ENCODE data around the gene ERCC6L.

Gene ERCC6L

GRCh38 chrX:72238721-72239475 is at the start of gene ERCC6L:
Gene ERCC6L (minus strand): TSS chrX:72239027. CDS start chrX:72238911, 116 bp downstream.
- peak; percentile 68 for DNase-seq

GRCh38 chrX:72282302-72282701 is 43.5 kb upstream of the ERCC6L start:
- DNase-seq = no peak

DNA sequence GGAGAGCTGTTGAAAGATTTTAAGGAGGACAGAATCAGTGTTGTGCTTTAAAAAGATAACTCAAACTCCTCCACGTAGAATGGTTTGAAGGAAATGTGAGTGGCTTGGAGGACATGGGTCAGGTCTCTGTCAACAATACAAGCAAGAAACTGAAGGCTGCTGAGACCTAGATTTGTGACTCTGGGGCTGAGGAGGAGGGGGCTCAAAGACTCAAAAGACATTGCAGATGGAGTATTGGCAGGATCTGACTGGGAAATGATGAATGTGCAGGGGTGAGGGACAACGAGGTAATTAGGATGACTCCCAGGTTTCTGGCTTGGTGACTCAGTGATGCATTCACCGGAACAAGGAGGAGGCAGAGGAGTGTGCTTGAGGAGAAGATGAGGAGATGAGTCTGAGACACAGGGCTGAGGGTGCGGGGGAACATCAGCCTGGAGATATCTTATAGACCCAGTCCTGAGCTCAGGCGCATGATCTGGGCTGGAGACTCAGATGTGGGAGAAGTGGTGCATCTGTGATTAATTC is 41.6 kb upstream of the ERCC6L start:
- no peak for DNase-seq

DNA sequence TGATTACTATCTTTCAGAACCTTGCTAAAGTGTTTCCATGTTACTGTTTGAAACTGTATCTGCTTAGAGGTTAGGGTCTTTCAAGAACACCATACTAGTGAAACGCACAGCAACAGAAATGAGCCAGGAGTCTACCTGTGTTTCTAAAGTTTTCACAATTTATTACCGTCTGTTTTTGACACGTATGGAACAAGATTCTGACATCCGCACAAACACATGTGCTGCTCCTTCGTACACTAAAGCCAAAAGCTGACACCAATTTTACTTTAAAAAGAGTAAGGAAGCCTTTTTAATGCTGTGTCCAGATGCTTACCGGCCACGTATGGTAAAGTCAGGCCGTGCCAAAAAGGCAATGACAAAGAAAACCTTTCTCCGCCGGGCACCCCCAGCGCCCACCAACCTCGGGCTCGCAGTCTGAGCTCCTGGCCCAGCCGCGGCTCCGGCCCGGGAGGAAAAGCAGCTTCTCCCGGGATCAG is 37.7 kb upstream of the ERCC6L start:
- no peak for DNase-seq

DNA sequence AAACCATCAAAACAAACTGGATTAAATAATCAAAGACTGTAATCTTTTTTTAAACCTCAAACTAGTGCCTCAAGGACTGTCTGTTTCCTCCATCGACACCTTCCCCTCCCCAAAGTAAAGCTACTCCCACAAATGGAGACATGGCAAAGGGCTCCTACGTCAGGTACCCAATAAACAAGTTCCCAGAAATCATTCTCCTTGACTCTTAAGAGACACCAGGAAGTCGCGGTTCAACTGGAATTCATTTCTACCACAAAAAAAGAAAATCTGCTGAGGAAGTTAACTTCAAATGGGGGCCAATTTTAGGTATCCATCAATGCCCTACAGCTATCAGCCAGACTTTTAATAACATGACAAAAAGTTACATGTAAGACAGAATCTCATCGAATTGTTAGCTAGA is 35.7 kb upstream of the ERCC6L start:
- no peak for DNase-seq

DNA sequence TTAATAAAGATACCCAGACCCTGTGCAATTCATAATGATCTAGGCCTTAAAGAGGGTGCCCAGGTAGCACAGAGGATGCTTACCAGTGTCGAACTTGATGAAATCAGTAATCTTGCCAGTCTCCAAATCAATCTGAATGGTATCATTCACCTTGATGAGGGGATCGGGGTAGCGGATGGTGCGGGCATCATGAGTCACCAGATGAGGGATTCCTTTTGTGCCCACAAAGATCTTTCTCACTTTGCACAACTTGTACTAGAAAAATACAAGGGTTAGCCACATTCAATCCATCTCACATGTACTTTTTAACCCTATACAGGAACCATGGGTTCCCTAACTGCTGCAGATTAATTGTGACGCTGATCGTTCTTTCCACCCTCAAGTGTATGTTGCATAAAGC is 34.9 kb upstream of the ERCC6L start:
- DNase-seq = no peak

DNA sequence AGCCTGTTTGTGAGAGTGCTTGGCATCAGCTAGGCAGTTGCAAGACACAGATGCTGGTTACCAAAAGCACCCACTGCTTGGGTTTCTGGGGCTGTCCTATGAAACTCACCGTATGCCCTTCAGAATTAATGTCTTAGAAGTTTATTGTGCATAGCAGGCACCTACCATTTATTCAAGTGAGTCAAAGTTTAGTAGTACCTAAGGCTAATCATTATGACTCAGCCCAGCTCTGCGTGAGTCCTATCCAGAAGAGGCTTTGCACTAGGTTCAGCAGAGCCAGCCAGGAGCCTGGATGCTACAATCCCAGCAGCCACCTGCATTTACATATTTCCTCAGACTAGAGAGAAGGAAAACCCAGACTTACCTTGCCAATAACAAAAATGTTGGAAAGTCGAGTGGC is 34.0 kb upstream of the ERCC6L start:
- no peak for DNase-seq

DNA sequence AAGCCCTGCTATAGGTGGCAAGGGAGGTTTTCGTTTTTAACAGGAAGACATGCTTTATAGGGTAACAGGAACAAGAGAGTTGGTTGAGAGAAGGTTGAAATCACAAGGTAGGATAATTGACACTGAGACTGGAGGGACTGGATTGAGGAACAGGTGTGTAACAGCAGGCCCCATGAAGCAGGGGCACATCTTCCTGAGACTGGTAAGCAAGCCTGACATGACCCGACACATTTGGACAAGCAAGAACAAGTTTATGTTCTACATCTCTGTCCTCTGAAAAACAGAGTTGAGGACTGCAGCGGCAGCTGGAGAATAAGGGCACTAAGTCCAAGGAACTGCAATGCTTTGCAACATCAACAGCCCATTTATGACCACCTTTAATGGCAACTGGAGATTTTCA is 33.0 kb upstream of the ERCC6L start:
- no peak for DNase-seq

GRCh38 chrX:72271091-72271788 is 32.4 kb upstream of the ERCC6L start:
- DNase-seq = no peak

DNA sequence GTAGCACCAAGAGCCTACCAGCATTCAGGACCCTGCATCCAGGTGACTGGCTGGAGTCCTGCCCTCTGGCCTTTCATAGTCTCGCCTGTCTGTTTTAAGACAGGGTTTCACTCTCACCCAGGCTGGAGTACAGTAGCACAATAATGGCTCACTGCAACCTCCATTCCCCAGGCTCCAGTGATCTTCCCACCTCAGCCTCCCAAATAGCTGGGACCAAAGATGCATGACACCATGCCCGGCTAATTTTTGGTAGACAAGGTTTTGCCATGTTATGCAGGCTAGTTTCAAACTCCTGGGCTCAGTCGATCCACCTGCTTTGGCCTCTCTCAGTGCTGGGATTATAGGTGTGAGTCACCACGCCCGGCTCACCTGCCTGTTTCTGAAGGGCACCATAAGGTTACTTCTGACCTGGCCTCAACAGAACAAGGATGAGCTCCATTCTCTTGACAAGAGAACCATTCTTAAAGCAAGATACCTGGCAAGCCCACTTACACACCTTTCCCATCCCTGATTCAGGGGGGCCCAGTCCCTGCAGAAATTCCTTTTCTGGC is 31.6 kb upstream of the ERCC6L start:
- no peak for DNase-seq

DNA sequence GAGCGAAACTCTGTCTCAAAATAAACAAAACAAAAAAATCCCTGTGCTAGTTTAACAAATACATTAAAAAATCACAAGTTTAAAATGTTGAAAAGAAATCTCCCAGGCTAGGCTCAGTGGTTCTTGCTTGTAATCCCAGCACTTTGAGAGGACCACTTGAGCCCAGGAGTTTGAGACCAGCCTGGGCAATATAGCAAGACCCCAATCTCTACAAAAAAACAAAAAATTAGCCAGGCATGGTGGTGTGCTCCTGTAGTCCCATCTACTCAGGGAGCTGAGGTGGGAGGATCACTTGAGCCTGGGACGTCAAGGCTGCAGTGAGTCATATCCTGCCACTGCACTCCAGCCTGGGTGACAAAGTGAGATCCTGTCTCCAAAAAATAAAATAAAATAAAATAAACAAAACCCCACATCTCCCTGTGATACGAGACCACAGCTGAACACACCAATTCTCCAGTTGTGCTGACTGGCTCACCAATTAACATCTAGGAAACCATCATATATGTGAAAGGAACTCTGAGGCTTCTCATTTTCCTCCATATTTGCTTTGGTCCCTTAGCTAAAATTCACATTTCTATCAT is 30.9 kb upstream of the ERCC6L start:
- no peak for DNase-seq

DNA sequence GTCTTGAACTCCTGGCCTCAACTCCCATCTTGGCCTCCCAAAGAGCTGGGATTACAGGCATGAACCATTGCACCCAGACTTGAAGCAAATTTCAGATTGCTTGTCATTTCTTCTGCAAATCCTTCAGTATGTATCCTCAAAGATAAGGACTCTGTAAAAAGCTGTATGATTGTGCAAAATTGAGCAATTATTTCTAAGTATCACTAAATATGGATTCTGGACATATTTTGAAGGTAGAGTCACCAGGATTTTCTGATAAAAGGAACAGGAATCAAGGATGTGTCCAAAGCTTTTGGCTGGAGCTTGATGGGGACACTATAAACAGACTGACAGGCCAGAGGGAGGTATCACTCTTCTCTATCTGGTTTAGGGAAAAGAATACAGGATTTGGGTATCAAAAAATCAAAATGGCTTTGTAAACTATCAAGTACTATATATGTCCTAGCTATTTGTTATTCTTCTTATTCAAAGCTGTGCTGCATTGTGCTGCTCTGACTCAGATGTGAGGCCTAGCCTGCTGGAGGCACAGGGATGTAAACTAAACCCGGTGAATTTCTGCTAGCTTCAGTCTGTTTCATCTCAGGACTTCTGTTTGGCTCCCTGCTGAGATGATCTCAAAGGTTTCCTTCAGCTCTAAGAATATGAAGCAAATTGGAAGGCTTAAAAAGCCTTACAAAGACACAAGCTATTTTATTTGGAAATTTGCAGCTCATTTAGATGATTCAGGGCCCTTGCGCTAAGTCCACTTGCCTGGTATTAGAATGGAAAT is 30.0 kb upstream of the ERCC6L start:
- no peak for DNase-seq

GRCh38 chrX:72265263-72265662 is 26.4 kb upstream of the ERCC6L start:
- DNase-seq = no peak

DNA sequence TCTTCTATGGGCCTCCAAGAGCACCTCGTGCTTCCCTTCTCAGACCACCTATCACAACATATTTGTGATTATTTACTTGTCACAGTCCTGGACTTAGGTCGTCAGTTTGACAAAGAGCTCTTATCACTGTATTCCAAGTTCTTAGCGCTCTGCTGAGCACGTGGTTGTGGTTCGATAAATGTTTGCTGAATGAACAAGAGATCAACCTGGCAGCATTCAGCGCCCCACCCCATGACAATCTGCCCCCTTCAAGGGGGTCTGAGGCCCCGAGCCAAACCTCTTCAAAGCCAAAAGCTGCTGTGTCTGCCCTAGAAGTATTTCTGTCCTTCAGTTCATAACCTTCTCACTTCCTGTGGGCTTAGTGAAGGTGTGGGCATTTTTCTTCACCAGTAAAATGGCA is 23.2 kb upstream of the ERCC6L start:
- DNase-seq = no peak

GRCh38 chrX:72260448-72260847 is 21.6 kb upstream of the ERCC6L start:
- DNase-seq = no peak

GRCh38 chrX:72258174-72258573 is 19.3 kb upstream of the ERCC6L start:
- no peak for DNase-seq

DNA sequence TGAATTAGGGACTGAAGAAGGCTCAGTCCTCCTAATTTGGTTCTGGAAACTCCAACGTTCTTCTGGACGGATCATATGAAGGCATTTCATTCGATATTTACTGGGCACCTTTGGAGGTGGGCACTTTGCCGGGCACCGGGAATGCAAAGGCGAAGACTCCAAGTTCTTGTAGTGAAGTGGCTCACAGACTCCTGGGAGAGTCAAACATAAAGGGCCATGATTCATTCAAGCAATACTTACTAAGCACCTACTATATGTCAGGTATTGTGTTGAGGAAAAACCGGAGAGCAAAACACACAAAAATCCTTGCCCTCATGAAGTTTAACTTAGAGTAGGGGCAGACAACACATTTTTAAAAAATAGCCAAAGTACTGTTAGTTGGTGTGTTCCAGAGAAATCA is 17.0 kb upstream of the ERCC6L start:
- no peak for DNase-seq

DNA sequence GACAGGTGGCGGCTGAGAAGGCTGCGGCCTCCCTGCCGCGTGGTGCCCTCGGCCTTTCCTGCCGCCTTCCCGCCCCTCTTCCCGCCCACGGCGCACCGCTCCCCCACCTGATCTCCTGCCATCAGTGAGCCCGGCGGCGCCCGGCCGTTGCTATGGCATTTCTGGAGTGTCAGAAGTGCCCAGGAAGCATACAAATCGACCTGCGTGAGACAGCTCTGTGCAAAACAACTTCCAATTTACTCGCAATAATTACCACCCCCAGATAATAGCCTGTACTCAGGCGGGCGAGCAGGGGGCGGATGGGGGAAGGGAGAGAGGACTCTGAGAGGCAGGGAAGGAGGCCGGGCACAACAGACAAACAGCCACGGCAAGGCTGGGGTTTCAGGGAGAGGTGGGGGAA is 16.6 kb upstream of the ERCC6L start:
- DNase-seq = no peak

- DNase-seq = no peak
Measured at GRCh38 chrX:72254816-72255215, 16.0 kb upstream of the ERCC6L start.

- DNase-seq = no peak
Measured at GRCh38 chrX:72253686-72254085, 14.9 kb upstream of the ERCC6L start.

DNA sequence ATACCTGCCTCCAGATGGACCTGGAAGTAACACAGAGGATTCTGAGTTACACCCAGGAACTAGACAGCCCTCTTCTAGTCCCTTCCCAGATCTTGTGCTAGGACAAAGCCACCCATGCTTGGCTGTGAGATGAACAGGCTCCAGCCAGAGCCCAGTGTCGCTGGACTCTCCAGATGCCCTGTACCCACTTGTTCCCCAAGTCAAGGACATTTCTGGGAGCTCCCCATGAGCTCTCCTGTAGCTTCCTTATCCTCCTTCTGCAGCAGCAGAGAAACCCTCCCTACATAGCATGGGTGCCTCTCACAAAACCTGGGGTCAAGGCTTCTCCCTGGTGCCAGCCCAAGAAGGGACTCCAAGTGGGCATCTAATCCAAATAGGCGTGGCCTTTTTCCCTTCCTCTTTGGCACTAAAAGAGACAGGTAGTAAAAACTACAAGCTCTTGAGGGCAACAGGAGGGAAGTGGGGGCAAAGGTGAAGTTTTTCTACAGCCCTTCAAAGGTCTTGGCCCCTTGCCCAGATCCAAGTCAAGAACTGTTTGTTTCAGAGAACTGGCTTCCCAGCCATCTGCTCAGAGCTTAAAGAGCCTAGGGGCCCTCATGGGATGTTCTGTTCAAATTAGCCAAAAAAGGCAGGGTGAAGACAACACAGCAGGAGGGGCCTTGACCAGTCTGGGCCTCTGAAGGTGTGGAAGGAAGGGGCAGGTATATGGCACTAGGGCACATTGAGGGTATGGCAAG is 8.5 kb upstream of the ERCC6L start:
- DNase-seq = no peak

DNA sequence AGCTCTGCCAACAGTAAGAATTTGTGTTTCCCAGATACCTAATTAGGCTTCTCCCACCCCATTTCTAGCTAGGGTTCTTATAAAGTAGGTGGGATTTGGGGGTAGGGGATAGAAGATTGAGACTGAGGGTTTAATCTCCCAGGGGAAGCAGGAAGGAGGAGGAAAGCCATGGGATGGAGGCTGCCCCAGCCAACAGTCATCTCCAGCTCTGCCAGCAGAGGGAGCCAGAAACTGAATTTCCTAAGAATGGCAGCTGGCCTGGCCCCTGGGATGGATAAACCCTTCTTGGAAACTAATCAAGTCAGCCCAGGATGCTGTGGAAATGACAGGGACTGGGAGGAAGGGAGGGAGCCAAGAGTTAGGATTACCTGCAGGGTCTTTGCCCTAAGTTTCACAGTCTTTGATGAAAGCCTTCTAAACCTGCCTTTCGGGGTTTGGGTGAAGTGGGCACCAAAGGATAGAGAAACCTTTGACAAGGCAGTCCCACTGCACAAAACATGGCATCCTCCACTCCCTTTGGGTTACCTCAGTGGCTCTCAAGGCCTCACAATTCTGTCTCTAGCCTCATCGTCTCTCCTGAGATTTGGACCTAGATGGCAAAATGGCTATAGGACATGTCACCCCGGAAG is 6.7 kb upstream of the ERCC6L start:
- DNase-seq = no peak
